ENCODE measurements around the gene FETUB. TPM values are rescaled to one million over a fixed set of nuclear protein-coding genes. Genes with fewer than 3 reads are reported as not detected.

Gene FETUB
- total and polyA plus RNA-seq, 2 of the 4 experiments (the other 2 are of a cell fraction): not detected

- BruUV-seq (replicated peaks): no TSS peak
- intact Hi-C loops (cut with micrococcal nuclease): no loop called here
- Histone ChIP-seq H3K9me1 (ENCODE audit: insufficient read depth, low read length) (no peaks in the 10 kb centered on the region), H3K23ac (ENCODE audit: low read depth, low read length) (no peak overlapping the region), H3K18ac (ENCODE audit: low read depth, low read length) (no peak overlapping the region), H2AK9ac (replicated peaks; ENCODE audit: low read depth, low read length, poor library complexity) (no peak overlapping the region), H2BK5ac (ENCODE audit: low read depth, low read length, poor library complexity, severe bottlenecking) (no peak overlapping the region), H2BK20ac (ENCODE audit: low read depth, low read length) (no peak overlapping the region), H3K4me3 (ENCODE audit: insufficient read depth, low read depth, low read length) (no peak overlapping the region), H3K56ac (ENCODE audit: extremely low read depth, insufficient read depth, low read length) (no peak overlapping the region), H4K91ac (ENCODE audit: insufficient read depth, low read depth, low read length) (no peak overlapping the region), H3K4ac (ENCODE audit: low read depth, low read length) (no peak overlapping the region), H3K14ac (replicated peaks; ENCODE audit: low read depth, low read length) (no peak overlapping the region), H3K9ac (ENCODE audit: low read depth, low read length) (no peak overlapping the region), H2BK120ac (ENCODE audit: low read depth, low read length) (no peak overlapping the region), H3K36me3 (ENCODE audit: control insufficient read depth, insufficient read depth, low read length) (no peaks in the 10 kb centered on the region), H4K20me1 (ENCODE audit: insufficient read depth, low read length) (no peaks in the 10 kb centered on the region), H3K27ac (ENCODE audit: insufficient read depth, low read length) (no peak overlapping the region), H3K27me3 (ENCODE audit: control insufficient read depth, insufficient read depth, low read length) (peaks cover 16% of the 10 kb centered on the region), H3K4me1 (ENCODE audit: control insufficient read depth, insufficient read depth, low read length) (no peaks in the 10 kb centered on the region), H4K5ac (ENCODE audit: low read depth, low read length) (no peak overlapping the region), H3K4me2 (ENCODE audit: low read depth, low read length) (no peak overlapping the region), H4K8ac (ENCODE audit: low read depth in 2 of 2, low read length in 2 of 2) (no peak overlapping the region), H2AK5ac (ENCODE audit: low read depth, low read length) (no peak overlapping the region), H3K9me3 (ENCODE audit: control insufficient read depth, insufficient read depth, low read length) (no peaks in the 10 kb centered on the region), H2AFZ (replicated peaks; ENCODE audit: low read length, poor library complexity) (no peak overlapping the region), H3K79me1 (ENCODE audit: low read depth in 1 of 2, low read length in 2 of 2) (no peaks in the 10 kb centered on the region), H2BK15ac (ENCODE audit: low read depth, low read length) (no peak overlapping the region)
- ChIA-PET CTCF (interaction anchor here (0.6 kb wide), 1 partner anchor 182 kb away, joined by 3 read pairs; no protein-coding TSS in a partner anchor), POLR2A (ENCODE audit: unreplicated experiment) (no interaction called here)
- ATAC-seq (ENCODE audit: low read depth): no peak
- no peak for TF ChIP-seq USF2 (IDR thresholded peaks at IDR 0.05; ENCODE audit: low read depth, low read length)
- WGBS, 2 experiments (ENCODE audit: extremely low coverage in 2 of 2, insufficient read length in 1 of 2): no CpG with 5 or more reads among the region's 2 CpGs
- in situ Hi-C loops (cut with MboI; ENCODE audit: low sequenced_read_pairs): no loop called here
- no peak for DNase-seq
- dilution Hi-C loops (cut with HindIII; ENCODE audit: low sequenced_read_pairs, unreplicated experiment): no loop called here
These were observed 1.9 kb upstream of the FETUB start for GRCh38 chr3:186638259-186638658.

Measured in IMR-90 (cell line).